Body of pancreas (tissue), 4 donors: ENCODE measurements around the gene RPRD1A.

Experiments used
- CTCF ChIP-seq, 7 experiments: fragments of 450-650 bp in 4 of 7; fragments of 200-600 bp in 3 of 7; sonication (generic) in 3 of 7; IDR thresholded peaks; one replicate each; pipeline ENCODE4 v1.5.1; 2016 to 2019; ENCODE audit warnings: antibody characterized with exemption in 7 of 7
- POLR2A ChIP-seq, 3 donors: fragments of 450-650 bp; IDR thresholded peaks; one replicate each; pipeline ENCODE4 v1.6.1; 2016; ENCODE audit warnings: antibody characterized with exemption in 3 of 3, mild to moderate bottlenecking in 2 of 3

- TF ChIP-seq CTCF (IDR thresholded peaks at IDR 0.05) (no peak), POLR2A (IDR thresholded peaks at IDR 0.05) (no peak)
Observed at GRCh38 chr18:36086186-36086585, 18.8 kb upstream of the RPRD1A start.
